GM12874 (cell line): Measurements from ENCODE around the gene B4GALNT1.

ENCODE experiments used
- TF ChIP-seq, protein P1 (sequence below): IDR thresholded peaks from 2 replicates; pipeline ENCODE4 v1.5.1; 2011; ENCODE audit warnings: low read depth, mild to moderate bottlenecking, control low read depth, low read length, moderate library complexity; ENCODE audit not compliant: insufficient read depth

The B4GALNT1 gene

GRCh38 chr12:57657744-57658143, 24.7 kb upstream of the B4GALNT1 start:
- TF ChIP-seq, protein P1, sequence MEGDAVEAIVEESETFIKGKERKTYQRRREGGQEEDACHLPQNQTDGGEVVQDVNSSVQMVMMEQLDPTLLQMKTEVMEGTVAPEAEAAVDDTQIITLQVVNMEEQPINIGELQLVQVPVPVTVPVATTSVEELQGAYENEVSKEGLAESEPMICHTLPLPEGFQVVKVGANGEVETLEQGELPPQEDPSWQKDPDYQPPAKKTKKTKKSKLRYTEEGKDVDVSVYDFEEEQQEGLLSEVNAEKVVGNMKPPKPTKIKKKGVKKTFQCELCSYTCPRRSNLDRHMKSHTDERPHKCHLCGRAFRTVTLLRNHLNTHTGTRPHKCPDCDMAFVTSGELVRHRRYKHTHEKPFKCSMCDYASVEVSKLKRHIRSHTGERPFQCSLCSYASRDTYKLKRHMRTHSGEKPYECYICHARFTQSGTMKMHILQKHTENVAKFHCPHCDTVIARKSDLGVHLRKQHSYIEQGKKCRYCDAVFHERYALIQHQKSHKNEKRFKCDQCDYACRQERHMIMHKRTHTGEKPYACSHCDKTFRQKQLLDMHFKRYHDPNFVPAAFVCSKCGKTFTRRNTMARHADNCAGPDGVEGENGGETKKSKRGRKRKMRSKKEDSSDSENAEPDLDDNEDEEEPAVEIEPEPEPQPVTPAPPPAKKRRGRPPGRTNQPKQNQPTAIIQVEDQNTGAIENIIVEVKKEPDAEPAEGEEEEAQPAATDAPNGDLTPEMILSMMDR, result no peak

- TF ChIP-seq, protein P1, result no peak
Measured at GRCh38 chr12:57655541-57656240, 22.7 kb upstream of the B4GALNT1 start.

DNA sequence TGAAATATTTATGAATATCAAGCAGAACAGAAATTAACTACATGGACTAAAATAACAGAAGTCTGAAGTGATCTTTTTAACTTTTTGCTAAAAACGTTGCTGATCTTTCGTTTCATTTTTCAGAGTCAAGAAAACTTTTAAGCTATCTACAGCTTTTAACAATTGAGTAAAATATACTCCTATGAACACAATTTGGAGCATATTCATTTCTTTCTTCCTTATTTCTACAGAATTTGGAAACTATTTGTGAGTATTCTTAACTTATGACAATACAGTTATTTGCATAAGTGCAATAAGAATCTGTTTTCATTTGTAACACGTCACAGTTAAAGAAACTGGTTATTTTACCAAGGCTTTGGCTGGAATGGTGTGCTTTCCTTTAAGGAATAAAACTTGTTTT, 21.0 kb upstream of the B4GALNT1 start:
- TF ChIP-seq, protein P1, result no peak

GRCh38 chr12:57641699-57642442, 8.9 kb upstream of the B4GALNT1 start:
- TF ChIP-seq, protein P1, result no peak

GRCh38 chr12:57640175-57641042, 7.4 kb upstream of the B4GALNT1 start:
- TF ChIP-seq, protein P1, result no peak

DNA sequence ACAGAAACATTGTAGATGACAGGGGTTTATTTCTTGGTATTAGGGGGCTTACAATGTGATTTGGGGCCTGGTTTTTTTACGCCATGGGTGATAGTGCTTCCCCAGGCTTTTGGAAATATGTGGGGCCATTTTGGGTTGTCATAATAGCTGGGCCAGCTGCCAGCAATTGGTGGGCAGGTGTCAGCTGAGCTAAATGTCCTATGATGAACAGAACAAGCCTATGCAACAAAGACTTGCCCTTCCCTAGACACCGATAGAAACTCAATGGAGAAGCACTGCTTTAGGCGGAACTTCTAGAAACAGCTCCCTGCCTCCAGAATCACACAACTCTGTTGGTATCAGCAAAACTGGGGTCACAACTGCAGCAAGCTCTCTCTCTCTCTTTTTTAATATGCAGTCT, 5.1 kb upstream of the B4GALNT1 start:
- TF ChIP-seq, protein P1, result no peak

DNA sequence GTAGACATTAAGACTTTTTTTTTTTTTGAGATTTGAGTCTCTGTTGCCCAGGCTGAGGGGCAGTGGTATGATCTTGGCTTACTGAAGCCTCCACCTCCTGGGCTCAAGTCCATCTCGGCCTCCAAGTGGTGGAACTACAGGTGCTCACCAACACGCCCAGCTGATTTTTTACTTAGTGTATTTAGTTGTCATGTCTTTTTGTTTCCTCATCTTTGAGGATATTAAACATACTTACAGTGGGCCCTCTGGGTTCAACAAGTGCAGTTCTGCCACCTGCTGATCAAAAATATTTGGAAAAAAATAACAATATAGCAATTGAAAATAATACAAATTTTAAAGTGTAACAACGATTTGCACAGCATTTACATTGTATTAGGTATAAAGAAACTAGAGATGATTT, 4.4 kb upstream of the B4GALNT1 start:
- TF ChIP-seq, protein P1, result no peak
